PC-3 (cell line): ENCODE data around the gene SORD. TPM values are rescaled to one million over a fixed set of nuclear protein-coding genes. Genes with fewer than 3 reads are reported as not detected.
"Not testable (repeated sequence)": the region's sequence is repeated elsewhere in the genome, so short reads cannot be mapped to it uniquely, and the experiment has no call there.

ENCODE experiments used
- ATAC-seq: fragments of 200-7000 bp; cut with Tn5 transposase; 2 replicates; pipeline ENCODE4 v1.9.1; 2020; ENCODE audit warnings: mild to moderate bottlenecking, moderate library complexity
- BruUV-seq: library from RNA; stranded (reverse); fragments of 400-500 nt; replicated peaks from 2 replicates; lab custom pipeline; 2021; lab: Mats Ljungman, UMichigan
- CTCF ChIA-PET: fragments of 300-600 bp; sonication (Branson Sonifier 250); formaldehyde crosslinking; loops from one replicate; lab custom pipeline; 2022; ENCODE audit warnings: antibody characterized with exemption; lab: Charles Lee
- POLR2A ChIA-PET: fragments of 300-600 bp; sonication (Branson Sonifier 250); formaldehyde crosslinking; loops from one replicate; lab custom pipeline; 2022; ENCODE audit warnings: antibody characterized with exemption; ENCODE audit not compliant: unreplicated experiment; lab: Charles Lee
- DNase-seq: peaks from one replicate; pipeline ENCODE4 v3.0.0-alpha.2; 2015
- H2AFZ ChIP-seq: fragments of 300-600 bp; sonication (generic); 2 replicates; pipeline ENCODE4 v1.6.0; 2016; ENCODE audit warnings: antibody characterized with exemption, low read length
- H3F3A ChIP-seq: fragments of 300-600 bp; sonication (generic); one replicate; pipeline ENCODE4 v1.6.0; 2017; ENCODE audit warnings: antibody characterized with exemption, low read length, control low read depth, mild to moderate bottlenecking; ENCODE audit not compliant: unreplicated experiment
- H3K27ac ChIP-seq: fragments of 300-600 bp; sonication (generic); 2 replicates; pipeline ENCODE4 v1.5.1; 2016; ENCODE audit warnings: mild to moderate bottlenecking, low read length
- H3K27me3 ChIP-seq: fragments of 300-600 bp; sonication (generic); 2 replicates; pipeline ENCODE4 v1.6.1; 2016; ENCODE audit warnings: low read length, mixed read lengths
- H3K36me3 ChIP-seq: fragments of 300-600 bp; sonication (generic); 2 replicates; pipeline ENCODE4 v1.6.1; 2016; ENCODE audit warnings: low read depth, mixed run types, low read length, mixed read lengths
- H3K4me1 ChIP-seq: fragments of 300-600 bp; sonication (generic); 2 replicates; pipeline ENCODE4 v1.5.1; 2016; ENCODE audit warnings: low read length; ENCODE audit not compliant: insufficient read depth
- H3K4me2 ChIP-seq: fragments of 300-600 bp; sonication (generic); 2 replicates; pipeline ENCODE4 v1.6.0; 2016; ENCODE audit warnings: low read length
- H3K4me3 ChIP-seq: fragments of 300-600 bp; sonication (generic); 2 replicates; pipeline ENCODE4 v1.5.1; 2016; ENCODE audit warnings: mild to moderate bottlenecking, low read length, mixed read lengths
- H3K79me2 ChIP-seq: fragments of 300-600 bp; sonication (generic); 2 replicates; pipeline ENCODE4 v1.6.1; 2017; ENCODE audit warnings: low read length, mixed read lengths
- H3K9ac ChIP-seq: fragments of 300-600 bp; sonication (generic); 2 replicates; pipeline ENCODE4 v1.6.0; 2016; ENCODE audit warnings: mild to moderate bottlenecking, low read length
- H3K9me2 ChIP-seq: fragments of 300-600 bp; sonication (generic); replicated peaks from 2 replicates; pipeline ENCODE4 v1.6.1; 2016; ENCODE audit warnings: mixed run types, low read length, mixed read lengths
- H3K9me3 ChIP-seq: fragments of 300-600 bp; sonication (generic); 2 replicates; pipeline ENCODE4 v1.6.1; 2016; ENCODE audit warnings: low read length, mixed read lengths
- H4K20me1 ChIP-seq: fragments of 300-600 bp; sonication (generic); 2 replicates; pipeline ENCODE4 v1.6.1; 2016; ENCODE audit warnings: low read length, mixed read lengths
- EZH2phosphoT487 ChIP-seq: fragments of 300-600 bp; sonication (generic); IDR thresholded peaks from 2 replicates; pipeline ENCODE4 v1.6.1; 2018; ENCODE audit warnings: mild to moderate bottlenecking, antibody characterized with exemption, low read length, borderline replicate concordance
- intact Hi-C: fragments of 100-400 bp; cut with micrococcal nuclease; formaldehyde crosslinking; loops from 2 replicates; pipeline ENCODE4 v1.9.0; 2023
- total RNA-seq: library from RNA; depleted of rRNA; stranded (reverse); fragments of >200 nt; gene quantifications from 2 replicates; pipeline ENCODE4 v1.2.3, GENCODE V29; 2014

The SORD gene
- total RNA-seq, 1 experiment from 2014 or later, result 119 TPM

DNA sequence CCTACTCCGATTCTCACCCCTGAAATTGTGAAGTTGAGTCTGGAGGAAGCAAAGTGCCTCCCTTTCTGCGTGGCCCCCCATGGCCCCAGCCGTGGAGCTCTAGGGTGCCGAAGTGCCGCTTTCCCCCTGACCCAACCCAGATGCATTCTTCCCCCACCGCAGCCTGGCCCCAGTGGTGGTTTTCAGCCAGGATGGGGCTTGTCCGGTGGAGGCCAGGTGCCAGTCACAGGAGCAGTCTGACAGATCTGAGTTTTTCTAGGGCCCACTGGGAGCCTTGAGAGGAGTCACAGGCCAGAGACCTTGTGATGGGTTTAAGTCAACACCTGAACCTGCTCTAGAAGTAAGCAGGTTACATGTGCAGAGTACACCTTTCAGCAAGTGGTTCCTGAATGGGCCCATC lies 39.3 kb downstream of the SORD start:
- H3K79me2 ChIP-seq, H3K9me2 ChIP-seq, H3K36me3 ChIP-seq, intact Hi-C loops, POLR2A ChIA-PET, ATAC-seq, H3K27ac ChIP-seq, DNase-seq, H3K27me3 ChIP-seq, H3K9ac ChIP-seq, BruUV-seq, H3K4me3 ChIP-seq, H3K4me2 ChIP-seq, CTCF ChIA-PET, H2AFZ ChIP-seq, H3F3A ChIP-seq, H4K20me1 ChIP-seq, H3K9me3 ChIP-seq, H3K4me1 ChIP-seq: not testable (repeated sequence)

DNA sequence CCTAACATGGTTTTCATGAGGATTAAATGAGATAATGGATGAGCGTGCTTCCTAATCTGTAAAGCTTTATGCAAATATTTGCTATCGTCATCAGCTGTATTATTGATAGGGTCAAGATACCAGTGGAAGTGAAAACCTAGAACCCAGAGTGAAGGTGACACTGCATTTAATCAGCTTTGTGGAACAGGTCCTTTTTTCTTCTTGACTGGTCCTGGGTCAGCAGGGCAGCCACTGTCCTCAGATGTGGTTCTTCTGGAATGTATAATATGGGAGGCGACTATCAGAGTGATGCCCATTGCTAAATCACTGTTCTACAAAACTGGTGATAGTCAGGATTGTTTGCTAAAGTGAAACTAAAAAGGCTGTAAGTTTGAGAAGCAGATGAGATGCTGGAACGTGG lies 41.4 kb downstream of the SORD start:
- BruUV-seq, result no TSS peak
- ChIA-PET POLR2A (no interaction called here), CTCF (no interaction called here)
- intact Hi-C loops, result no loop called here
- Histone ChIP-seq H3K9me3 (no peaks in the 10 kb centered on the region), H3K4me2 (no peak overlapping the region), H3K79me2 (no peaks in the 10 kb centered on the region), H3F3A (no peaks in the 10 kb centered on the region), H3K9ac (no peak overlapping the region), H3K27me3 (no peaks in the 10 kb centered on the region), H3K9me2 (no peaks in the 10 kb centered on the region), H4K20me1 (no peaks in the 10 kb centered on the region), H3K27ac (no peak overlapping the region), H2AFZ (no peak overlapping the region), H3K4me1 (no peaks in the 10 kb centered on the region; the same call in 1 of the 2 replicates), H3K36me3 (peaks cover 5% of the 10 kb centered on the region), H3K4me3 (no peak overlapping the region)
- TF ChIP-seq EZH2phosphoT487, result no peak
- ATAC-seq, result no peak
- peak; percentile 18 for DNase-seq

DNA sequence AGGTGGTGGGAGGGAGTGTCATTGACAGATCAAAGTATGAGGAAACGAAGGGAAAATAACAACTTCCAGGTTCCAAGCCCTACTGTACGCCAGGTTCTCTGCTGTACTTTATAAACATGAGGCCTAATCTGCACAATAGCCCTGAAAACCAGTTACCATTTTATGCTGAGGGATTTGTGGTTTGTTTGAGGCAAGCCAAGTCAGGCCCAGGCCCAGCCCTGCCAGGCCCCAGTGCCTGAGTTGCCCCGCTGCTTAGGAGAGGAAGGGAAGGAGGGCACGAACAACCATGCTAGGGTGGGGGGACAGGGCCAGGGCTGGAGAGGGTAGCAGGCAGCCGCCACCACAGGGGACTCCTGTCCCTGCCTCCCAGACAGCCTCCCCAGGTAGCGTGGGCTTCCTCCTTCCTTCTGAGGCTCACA lies 47.0 kb downstream of the SORD start:
- CTCF ChIA-PET, H3K79me2 ChIP-seq, H3K36me3 ChIP-seq, intact Hi-C loops, H3K27ac ChIP-seq, POLR2A ChIA-PET, H3K9me2 ChIP-seq, H3F3A ChIP-seq, H3K27me3 ChIP-seq, BruUV-seq, H4K20me1 ChIP-seq, DNase-seq, H3K4me3 ChIP-seq, H2AFZ ChIP-seq, H3K4me1 ChIP-seq, H3K4me2 ChIP-seq, H3K9me3 ChIP-seq, H3K9ac ChIP-seq, ATAC-seq: not testable (repeated sequence)

DNA sequence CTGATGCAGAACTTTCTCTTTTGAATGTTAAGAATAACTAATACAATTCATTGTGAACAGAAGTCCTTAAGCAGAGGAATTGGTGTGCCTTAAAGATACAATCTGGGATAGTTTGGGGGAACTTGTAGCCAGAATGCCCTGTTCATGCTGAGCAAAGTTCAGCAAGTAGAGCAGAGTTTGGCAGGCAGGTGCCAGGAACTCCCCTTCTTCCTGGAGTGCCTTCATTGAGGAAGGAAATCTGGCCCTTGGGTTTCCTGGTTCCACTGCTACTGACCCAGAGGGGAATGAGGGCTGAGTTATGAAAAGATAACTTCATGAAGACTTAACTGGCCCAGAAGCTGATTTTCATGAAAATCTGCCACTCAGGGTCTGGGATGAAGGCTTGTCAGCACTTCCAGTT lies 50.6 kb downstream of the SORD start:
- intact Hi-C loops, H3K36me3 ChIP-seq, H4K20me1 ChIP-seq, ATAC-seq, H3K4me1 ChIP-seq, H3K27me3 ChIP-seq, H3K79me2 ChIP-seq, H2AFZ ChIP-seq, H3K4me3 ChIP-seq, H3K9ac ChIP-seq, POLR2A ChIA-PET, H3K4me2 ChIP-seq, H3K27ac ChIP-seq, H3F3A ChIP-seq, H3K9me2 ChIP-seq, DNase-seq, BruUV-seq, CTCF ChIA-PET, H3K9me3 ChIP-seq: not testable (repeated sequence)

DNA sequence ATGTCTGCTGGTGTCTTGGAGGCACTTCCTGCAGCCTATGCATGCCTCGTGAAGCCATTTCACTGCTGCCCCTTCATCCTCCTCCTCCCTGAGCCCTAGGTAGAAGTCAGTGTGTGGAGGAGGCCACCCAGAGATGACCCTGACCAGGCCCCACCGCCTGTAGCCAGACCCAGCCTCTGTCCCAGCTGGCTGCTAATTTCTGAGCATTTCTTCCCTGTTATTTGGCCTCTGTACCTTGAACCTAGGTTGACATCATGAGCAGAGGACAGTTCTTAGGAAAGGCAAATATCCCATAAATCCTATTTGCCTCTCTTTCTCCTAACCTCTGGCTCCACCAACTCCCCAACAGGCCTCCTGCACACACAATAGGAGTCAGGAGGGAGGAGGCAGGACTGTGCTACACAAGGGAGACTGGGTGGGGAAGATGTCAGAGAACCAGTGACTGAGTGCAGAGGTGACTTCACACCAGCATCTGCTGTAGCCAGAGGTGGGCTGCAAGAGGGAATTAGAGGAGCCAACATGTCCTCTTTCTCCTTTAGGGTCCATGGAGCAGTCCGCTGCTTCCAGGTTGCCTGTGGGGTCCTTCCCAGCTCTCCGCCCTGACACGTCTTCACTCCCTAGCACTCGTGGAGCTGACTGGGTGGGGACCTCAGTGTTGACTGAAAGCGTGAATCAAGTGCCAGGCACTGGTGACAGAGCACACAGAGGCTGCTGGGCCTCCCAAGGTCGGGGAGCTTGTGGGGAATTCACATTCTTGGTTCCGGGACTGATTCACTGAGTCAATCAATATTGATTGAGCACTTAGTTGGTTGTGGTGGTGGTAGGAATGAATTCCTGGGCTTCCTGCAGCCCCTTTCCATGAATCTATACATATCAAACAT lies 52.7 kb downstream of the SORD start:
- BruUV-seq, H3F3A ChIP-seq, H4K20me1 ChIP-seq, H3K9me2 ChIP-seq, CTCF ChIA-PET, H3K27ac ChIP-seq, H3K9ac ChIP-seq, H3K36me3 ChIP-seq, H3K4me2 ChIP-seq, H3K79me2 ChIP-seq, intact Hi-C loops, H3K4me1 ChIP-seq, H3K4me3 ChIP-seq, H3K9me3 ChIP-seq, DNase-seq, H3K27me3 ChIP-seq, H2AFZ ChIP-seq, ATAC-seq, POLR2A ChIA-PET: not testable (repeated sequence)

DNA sequence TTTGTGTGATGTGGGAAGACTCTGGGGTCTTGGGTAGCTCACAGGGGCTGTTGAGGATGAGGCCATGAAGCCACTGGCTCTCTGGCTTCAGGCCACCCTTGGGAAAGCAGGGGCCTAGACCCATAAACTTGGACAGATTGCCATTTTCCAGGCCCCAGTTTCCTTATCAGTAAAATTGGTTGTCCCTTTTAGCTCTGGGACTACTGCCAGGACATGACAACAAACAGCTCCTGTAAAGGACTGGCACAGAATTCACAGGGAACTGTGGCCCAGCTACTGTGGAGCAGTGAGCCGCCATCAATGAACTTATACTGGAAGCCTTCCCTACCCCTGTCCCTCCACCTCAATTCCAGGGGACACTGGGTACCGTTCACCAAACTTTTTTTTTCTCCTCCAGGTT lies 54.4 kb downstream of the SORD start:
- DNase-seq, H3K27ac ChIP-seq, BruUV-seq, H3K79me2 ChIP-seq, intact Hi-C loops, H2AFZ ChIP-seq, H3K9ac ChIP-seq, H3K9me3 ChIP-seq, H4K20me1 ChIP-seq, H3K4me2 ChIP-seq, POLR2A ChIA-PET, ATAC-seq, H3K4me3 ChIP-seq, H3K27me3 ChIP-seq, H3K9me2 ChIP-seq, CTCF ChIA-PET, H3K4me1 ChIP-seq, H3K36me3 ChIP-seq, H3F3A ChIP-seq: not testable (repeated sequence)
